Activated CD8-positive, alpha-beta memory T cell treated with anti-CD3 and anti-CD28 coated beads, Interleukin-2, amount 50 U/mL, for 24 hours (primary cell): ENCODE data around the gene MAP2K1.
"Not testable (repeated sequence)": the region's sequence is repeated elsewhere in the genome, so short reads cannot be mapped to it uniquely, and the experiment has no call there.

Experiments used
- DNase-seq: peaks from one replicate; pipeline ENCODE4 v3.0.0-alpha.2; 2020; ENCODE audit errors: extremely low read depth

The MAP2K1 gene

GRCh38 chr15:66476535-66476934, 89.8 kb downstream of the MAP2K1 start:
- no peak for DNase-seq

DNA sequence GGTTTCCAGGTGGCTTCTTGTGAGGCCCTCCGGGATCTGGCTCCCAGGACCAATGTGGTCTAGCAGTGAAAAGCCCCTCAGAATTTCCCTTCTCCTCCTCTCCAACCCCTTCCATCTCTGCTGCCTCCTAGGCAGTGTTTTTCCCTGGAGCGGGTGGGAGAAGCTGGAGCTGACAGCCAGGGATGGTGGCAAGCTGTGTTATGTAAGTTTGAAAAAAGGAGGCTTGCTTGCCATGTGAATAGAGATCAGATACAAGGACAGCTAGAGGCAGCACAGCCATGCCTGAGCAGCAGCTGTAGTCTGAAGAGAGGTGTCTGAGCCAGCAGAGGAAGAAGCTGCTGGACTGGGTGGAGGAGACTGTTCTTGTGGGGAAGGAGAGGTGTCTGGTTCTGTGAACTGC, 90.3 kb downstream of the MAP2K1 start:
- no peak for DNase-seq

DNA sequence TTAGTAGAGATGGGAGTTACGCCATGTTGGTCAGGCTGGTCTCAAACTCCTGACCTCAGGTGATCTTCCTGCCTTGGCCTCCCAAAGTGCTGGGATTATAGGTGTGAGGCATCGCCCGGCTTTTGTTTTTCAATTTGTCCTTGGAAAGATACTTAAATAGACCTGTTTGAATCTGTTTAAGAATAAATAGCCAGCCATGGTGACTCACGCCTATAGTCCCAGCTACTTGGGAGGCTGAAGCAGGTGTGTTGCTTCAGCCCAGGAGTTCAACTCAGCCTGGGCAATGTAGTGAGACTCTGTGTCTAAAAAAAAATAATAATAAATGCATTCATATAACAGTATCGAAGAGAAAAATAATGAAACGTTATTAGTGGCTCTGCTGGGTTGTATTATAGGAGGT, 93.6 kb downstream of the MAP2K1 start:
- DNase-seq, result no peak

DNA sequence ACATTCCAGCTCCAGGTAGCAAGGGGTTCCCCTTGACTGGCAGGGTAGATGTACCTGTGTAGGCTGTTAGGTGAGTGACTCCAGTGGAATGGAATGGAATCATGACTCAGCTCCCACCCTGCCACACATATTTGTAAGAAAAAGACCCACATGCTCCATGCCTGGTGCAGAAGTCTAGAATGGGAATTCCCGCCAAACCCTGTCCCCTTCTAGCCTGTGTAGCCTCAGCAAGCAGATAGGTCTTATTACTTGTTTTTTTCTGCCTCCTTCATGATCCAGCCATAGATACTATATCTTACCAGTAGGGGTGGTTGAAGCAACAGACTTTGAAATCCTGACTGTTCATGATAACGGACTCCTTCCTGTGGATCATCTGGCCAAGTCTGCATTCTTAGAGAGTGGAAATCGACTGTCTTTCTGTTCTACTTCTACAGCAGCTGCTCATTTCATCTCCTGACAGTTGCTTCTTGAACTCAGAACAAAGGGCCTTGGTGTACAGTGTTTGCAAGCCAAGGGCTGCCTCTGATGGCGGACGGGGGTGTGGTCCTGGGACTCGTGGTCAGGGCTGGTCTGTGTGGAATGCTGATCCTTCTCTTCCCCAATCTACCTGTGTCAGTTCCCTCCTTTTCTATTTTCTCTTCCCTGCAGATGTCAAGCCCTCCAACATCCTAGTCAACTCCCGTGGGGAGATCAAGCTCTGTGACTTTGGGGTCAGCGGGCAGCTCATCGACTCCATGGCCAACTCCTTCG, 94.6 kb downstream of the MAP2K1 start:
- DNase-seq, result no peak

DNA sequence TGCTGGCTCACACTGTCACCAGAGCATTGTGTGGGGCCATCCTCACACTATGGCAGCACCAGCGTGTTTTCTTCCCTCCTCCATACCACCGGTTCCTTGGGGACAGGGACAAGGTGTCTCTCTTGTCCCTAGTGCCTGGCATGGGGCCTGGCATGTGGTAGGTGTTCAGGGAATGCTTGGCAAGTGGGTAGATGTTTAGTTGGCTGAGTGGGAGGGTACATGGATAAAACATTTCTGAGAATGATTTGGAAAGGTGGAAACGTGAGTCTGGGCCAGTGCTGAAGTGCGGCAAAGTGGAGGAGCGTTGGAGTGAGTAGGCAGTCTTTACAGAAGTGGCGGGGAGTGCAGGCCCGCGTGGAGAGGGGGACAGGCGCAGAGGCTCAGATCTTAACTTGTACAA, 95.8 kb downstream of the MAP2K1 start:
- DNase-seq, result no peak

- DNase-seq, result no peak
Observed at GRCh38 chr15:66483131-66483566, 96.4 kb downstream of the MAP2K1 start.

DNA sequence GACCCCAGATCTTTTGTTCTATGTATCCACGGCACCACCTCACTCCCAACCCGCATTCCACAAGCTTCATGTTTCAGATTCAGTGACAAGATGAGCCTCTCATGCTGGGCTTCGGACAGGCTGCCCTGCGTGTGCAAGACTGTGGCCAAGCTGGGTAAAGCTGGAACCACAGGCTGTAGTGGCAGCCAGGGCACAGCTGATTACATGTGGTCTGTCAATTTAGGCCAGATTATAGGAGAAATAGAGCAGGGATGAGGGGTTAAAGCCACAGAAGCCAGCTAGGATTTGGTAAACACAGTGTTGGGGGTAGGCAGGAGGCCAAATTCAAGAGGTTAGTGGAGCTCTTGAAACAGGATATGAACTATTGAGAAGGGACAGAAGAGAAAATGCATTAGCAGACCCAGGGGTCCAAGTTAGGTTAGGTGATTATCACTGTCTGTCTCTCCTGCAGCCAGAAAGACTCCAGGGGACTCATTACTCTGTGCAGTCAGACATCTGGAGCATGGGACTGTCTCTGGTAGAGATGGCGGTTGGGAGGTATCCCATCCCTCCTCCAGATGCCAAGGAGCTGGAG, 97.9 kb downstream of the MAP2K1 start:
- DNase-seq, result no peak

- DNase-seq, result no peak
Observed at GRCh38 chr15:66486887-66487286, 100.2 kb downstream of the MAP2K1 start.

- no peak for DNase-seq
Observed at GRCh38 chr15:66488525-66488924, 101.8 kb downstream of the MAP2K1 start.

- DNase-seq, result no peak
Observed at GRCh38 chr15:66489179-66489791, 102.6 kb downstream of the MAP2K1 start.

DNA sequence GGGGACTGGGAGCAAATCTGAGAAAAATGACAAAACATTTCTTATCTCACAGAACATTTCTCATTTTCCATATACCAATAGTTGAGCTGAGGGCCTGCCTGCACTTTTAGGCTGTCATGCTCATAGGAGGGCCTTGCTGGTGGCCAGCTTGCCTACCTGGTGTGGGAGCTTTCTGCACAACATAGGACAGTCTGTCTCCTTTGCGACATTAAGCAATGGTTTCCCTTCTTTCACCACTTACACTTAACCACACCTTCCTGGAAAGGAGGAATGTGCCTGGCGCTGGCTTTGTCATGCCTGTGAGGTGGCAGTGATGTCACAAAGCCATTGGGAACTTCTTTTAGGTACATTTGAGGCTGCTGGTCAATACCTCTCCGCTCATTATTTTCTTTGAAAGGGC, 105.1 kb downstream of the MAP2K1 start:
- DNase-seq, result no peak

- no peak for DNase-seq
Observed at GRCh38 chr15:66494262-66494661, 107.5 kb downstream of the MAP2K1 start.

DNA sequence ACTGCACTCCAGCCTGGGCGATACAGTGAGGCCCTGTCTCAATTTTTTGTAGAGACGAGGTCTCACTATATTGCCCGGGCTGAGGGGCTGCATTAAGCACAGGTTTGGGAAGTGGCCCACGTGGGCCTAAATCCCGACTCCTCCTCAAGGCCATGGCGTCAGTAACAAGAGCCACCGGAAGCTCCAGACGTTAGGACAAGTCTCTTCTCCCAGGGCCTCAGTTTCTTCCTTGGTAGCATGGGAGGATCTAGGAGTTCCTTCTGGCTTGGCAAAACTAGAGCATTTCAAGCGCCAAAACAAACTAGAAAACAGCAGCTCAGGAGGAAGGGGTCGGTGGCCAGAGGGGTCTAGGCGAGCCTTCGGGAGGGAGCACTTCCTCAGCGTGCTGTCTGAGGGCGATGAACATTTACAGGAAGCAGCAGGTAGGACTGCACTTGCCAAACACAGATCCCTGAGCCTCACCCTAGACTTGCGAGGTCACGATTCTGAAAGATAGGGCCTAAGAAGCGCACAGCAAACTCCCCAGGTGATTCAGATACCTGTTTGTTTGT, 110.3 kb downstream of the MAP2K1 start:
- DNase-seq, result no peak

- DNase-seq, result peak; percentile 87
Observed at GRCh38 chr15:66497502-66498455, 111.1 kb downstream of the MAP2K1 start, which contains the start of gene SNAPC5. Gene SNAPC5 (minus strand): TSS chr15:66497762. CDS start chr15:66497731, 31 bp downstream.

GRCh38 chr15:66498501-66499386, 112.0 kb downstream of the MAP2K1 start:
- DNase-seq, result no peak

- DNase-seq, result not testable (repeated sequence)
Observed at GRCh38 chr15:66500346-66500745, 113.6 kb downstream of the MAP2K1 start.

- DNase-seq, result no peak
Observed at GRCh38 chr15:66502491-66502890, 115.8 kb downstream of the MAP2K1 start.

DNA sequence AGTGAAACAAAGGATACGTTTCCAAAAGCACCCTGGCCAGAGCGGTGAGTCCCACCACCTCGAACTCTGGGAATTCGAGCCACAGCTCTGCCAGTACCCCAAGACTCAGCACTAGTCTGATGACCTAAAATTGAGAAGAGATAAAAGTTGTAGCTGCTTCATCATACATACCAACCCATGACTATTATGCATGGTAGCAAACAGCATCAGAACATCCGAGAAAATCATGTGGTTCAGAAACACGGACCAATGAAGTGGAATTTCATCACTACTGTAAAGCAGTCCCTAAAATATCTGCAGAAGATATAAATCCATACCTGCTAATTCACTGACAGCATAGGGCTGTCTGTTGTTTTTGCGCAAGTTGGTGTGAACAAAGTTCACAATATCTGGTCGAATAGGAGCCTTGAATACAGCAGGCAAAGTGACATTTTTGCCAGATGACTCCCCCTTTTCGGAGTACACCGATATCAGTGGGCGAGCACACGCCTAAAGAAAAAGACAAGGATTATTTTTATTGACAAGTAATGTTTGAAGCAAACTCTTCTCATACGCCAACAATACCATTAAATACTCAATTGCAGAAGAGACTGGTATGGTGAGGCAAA, 116.4 kb downstream of the MAP2K1 start:
- not testable (repeated sequence) for DNase-seq

DNA sequence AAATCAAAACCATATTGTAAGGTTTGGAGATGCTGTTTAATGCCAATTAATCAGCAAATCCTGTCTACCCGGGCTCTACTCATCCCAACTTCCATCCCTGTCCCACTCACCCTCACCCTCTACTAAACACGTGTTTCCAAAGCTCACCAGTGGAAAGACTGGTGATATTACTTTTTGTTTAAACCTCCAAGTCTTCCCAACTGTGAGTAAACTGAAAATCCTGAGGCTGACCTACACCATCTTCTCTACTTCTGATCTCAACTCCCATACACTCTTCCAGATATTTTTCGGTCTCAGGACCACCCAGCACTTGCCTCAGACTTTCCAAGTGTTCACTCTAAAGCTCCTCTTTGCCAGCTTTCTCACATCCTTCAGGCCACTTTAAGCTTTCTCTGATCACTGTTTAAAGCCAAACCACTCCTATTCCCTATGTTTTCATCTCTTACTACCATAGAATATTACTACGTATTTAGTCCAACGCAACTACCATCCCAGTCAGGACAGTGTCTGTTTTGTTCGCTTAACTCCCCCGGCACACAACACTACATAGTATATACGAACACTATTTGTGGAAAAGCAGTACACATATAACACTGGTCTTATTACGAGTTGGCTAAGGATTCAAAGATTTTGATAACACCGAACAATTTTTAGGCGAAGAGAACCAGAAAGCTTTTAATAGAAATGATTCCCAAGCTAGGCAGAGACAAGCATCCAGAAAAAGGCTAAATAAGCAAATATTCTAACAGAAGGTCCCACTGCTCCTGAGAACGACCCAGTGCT, 117.3 kb downstream of the MAP2K1 start:
- no peak for DNase-seq
